Measurements from ENCODE around the gene CHST12.
"Not testable (repeated sequence)": the region's sequence is repeated elsewhere in the genome, so short reads cannot be mapped to it uniquely, and the experiment has no call there.

Gene CHST12

DNA sequence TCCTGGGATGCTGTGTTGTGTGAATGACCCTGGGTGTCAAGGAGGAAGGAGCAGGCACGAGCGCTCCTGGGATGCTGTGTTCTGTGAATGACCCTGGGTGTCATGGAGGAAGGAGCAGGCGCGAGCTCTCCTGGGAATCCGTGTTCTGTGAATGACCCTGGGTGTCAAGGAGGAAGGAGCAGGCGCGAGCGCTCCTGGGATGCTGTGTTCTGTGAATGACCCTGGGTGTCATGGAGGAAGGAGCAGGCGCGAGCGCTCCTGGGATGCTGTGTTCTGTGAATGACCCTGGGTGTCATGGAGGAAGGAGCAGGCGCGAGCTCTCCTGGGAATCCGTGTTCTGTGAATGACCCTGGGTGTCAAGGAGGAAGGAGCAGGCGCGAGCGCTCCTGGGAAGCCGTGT is 25.9 kb upstream of the CHST12 start:
- in situ Hi-C loops (cut with MboI; ENCODE audit: low sequenced_read_pairs), result not testable (repeated sequence)

- in situ Hi-C loops (cut with MboI; ENCODE audit: low sequenced_read_pairs), result not testable (repeated sequence)
Measured at GRCh38 chr7:2378125-2378524, 25.3 kb upstream of the CHST12 start.

DNA sequence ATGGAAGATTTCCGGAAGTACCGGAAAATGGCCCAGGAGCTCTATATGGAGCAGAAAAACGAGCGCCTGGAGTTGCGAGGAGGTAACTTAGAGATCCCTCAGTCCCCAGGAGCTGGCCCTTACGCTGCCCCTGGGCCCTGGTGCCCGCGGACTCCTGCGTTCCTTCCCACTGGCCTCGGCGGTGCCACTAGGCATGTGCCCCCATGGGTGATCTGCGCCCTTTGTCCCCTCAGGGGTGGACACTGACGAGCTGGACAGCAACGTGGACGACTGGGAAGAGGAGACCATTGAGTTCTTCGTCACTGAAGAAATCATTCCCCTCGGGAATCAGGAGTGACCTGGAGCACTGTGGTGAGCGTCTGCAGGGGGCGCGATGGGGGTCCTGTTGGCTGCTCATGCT is 24.2 kb upstream of the CHST12 start:
- in situ Hi-C loops (cut with MboI; ENCODE audit: low sequenced_read_pairs), result no loop called here

GRCh38 chr7:2379821-2380450 is 23.5 kb upstream of the CHST12 start:
- in situ Hi-C loops (cut with MboI; ENCODE audit: low sequenced_read_pairs), result no loop called here

DNA sequence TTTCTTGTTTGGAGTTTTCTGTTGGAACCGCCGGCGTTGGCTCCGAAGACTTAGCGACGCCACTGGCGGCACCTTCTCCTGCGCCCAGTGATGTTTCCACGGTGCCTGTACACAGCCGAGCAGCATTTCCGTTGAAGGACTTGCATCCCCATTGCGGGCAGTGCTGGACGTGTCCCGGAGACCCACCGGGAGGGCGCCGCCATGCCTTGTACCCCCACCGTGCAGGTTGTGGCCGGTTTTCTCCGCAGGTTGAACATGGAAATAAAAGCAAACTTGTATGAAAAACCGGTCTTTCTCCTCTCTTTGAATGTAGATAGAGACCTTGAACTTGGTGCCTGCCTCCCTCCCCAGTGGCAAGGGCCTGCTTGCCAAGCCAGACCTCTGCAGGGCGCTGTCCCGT is 22.9 kb upstream of the CHST12 start:
- in situ Hi-C loops (cut with MboI; ENCODE audit: low sequenced_read_pairs), result no loop called here

- in situ Hi-C loops (cut with MboI; ENCODE audit: low sequenced_read_pairs), result no loop called here
Measured at GRCh38 chr7:2381227-2381626, 22.2 kb upstream of the CHST12 start.

DNA sequence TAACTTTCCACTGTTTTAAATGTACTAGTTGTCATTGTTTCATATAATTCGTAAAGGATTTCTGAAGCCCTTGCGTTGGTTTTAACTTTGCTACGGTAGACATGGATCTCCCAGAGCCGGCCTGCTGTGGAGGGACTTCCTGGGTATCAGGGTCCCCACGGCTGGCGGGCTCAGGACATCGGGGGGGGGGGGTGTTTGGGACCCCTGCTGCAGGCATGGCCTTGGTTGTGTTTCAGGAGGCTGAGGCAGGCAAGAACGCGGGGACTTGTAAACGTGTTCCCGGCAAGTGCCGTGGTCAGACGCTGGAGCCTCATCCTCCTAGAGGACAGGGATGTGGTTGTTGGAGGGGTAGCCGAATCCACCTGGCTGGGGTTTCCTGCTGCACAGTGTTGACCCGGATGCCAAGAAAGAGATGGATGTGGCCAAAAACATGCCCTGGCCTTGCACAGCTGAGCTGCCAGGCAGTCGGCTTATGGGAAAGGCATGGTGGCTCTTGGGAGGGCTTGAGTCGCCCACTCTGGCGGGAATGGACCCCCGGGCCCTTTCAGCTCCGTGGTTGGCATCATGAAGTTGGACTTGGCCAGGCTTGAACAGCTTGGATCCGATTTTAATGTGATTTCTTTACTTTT is 21.4 kb upstream of the CHST12 start:
- in situ Hi-C loops (cut with MboI; ENCODE audit: low sequenced_read_pairs), result no loop called here

GRCh38 chr7:2383543-2384274 is 19.7 kb upstream of the CHST12 start:
- in situ Hi-C loops (cut with MboI; ENCODE audit: low sequenced_read_pairs), result no loop called here

DNA sequence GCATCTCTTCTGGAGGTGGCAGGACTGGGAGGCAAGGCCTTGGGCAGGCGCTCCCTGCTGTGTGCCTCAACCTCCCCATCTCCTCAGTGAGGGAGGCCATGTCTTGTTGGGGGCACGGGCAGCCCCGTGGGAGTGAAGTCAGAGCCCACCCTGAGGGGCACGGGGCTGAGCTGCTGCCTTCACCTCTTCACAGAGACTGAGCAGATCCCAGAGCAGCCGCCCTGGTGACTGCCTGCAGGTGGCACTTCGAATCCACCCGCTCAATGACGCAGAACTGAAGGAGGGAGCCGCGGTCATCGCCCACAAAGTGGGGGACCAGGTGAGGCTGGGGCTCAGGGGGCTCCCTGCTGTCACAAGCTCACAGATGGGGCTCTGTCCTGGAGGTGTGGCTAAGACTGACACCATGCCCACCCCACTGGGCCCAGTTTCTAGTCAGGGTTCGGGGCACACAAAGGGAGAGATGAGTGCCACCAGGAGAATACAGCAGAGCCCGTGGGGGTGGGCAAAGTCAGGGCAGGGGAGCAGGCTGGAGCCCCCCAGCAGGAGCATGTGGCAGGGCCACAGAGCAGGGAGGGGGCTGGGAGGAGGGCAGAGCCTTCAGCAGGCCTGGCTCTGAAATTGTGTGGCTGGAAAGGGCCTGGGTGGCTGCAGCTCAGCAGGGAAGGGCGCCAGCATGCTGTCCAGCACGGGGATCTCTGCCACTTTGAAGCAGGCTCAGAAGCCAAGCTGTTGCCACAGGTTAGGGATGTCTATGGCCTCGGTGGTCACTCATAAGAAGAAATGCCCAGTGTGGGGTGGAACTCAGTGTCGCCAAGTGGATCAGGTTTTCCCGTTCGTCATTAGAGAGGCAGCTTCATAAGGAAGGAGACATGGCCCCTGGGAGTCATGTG is 18.8 kb upstream of the CHST12 start:
- in situ Hi-C loops (cut with MboI; ENCODE audit: low sequenced_read_pairs), result no loop called here

DNA sequence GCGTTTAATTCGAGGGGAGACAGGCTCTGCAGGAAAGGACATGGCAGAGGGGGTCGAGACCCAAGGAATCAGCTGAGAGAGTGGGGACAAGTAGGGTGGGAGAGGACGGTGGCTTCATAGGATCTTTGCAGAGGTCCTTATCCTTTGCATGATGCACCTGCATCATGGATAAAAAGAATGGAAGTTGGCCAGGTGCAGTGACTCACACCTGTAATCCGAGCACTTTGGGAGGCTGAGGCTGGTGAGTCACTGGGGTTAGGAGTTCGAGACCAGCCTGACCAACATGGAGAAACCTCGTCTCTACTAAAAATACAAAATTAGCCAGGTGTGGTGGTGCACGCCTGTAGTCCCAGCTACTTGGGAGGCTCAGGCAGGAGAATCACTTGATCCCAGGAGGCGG is 17.3 kb upstream of the CHST12 start:
- in situ Hi-C loops (cut with MboI; ENCODE audit: low sequenced_read_pairs), result not testable (repeated sequence)

GRCh38 chr7:2386964-2387669 is 16.3 kb upstream of the CHST12 start:
- in situ Hi-C loops (cut with MboI; ENCODE audit: low sequenced_read_pairs), result no loop called here

GRCh38 chr7:2387897-2388636 is 15.3 kb upstream of the CHST12 start:
- in situ Hi-C loops (cut with MboI; ENCODE audit: low sequenced_read_pairs), result no loop called here

DNA sequence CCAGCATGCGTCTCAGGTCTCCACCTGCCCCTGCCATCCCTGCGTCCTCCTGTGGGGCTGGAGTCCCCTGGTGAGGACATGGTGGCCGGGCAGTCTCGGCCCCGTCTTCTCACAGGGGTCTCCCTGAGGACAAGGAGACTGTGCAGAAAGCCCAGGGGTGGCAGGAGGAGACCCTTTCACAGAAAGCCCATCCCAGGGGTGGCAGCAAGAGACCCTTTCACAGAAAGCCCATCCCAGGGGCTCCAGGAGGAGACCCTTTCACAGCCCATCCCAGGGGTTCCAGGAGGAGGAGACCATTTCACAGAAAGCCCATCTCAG is 14.8 kb upstream of the CHST12 start:
- in situ Hi-C loops (cut with MboI; ENCODE audit: low sequenced_read_pairs), result no loop called here

GRCh38 chr7:2390020-2390816 is 13.2 kb upstream of the CHST12 start:
- in situ Hi-C loops (cut with MboI; ENCODE audit: low sequenced_read_pairs), result not testable (repeated sequence)

DNA sequence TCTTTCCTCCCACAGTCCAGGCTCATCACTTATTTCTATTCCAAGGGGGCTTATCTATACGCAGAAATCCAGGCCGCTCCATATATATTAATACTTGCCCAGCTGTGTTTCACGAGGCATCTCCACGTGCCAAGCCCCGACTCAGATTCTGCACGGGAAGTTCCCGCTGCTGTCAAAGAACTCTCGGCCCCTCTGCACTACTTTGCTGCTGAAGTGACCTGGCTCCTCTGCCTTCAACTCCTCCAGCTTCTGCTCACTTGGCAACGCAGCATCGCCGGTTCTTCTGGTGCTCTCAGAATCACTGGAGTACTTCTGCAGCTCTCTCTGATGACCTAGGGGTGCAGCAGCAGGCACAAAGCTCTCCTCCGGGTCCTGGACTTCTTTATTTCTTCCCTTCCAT is 9.7 kb upstream of the CHST12 start:
- in situ Hi-C loops (cut with MboI; ENCODE audit: low sequenced_read_pairs), result no loop called here

DNA sequence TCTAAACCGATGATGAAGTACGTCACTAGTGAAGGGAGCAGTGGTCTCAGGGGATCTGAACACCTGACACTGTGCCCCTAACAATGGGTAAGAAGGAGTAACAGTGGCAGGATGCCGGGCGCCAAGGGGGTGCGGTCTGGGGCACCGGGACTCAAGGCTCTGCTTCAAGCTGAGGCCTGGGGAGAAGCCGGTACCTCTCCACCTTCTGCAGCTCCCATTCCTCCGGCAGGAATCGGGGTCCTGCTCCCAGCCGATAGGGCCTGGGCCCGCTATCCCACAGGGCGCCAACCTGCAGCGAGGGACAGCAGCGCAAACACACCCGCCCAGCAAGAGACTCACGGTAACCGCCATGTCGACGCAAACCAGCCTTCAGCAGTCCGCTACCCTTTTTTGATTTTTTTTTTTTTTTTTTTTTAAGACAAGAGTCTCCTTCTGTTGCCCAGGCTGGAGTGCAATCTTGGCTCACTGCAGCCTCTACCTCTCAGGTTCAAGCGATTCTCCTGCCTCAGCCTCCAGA is 8.8 kb upstream of the CHST12 start:
- in situ Hi-C loops (cut with MboI; ENCODE audit: low sequenced_read_pairs), result no loop called here

DNA sequence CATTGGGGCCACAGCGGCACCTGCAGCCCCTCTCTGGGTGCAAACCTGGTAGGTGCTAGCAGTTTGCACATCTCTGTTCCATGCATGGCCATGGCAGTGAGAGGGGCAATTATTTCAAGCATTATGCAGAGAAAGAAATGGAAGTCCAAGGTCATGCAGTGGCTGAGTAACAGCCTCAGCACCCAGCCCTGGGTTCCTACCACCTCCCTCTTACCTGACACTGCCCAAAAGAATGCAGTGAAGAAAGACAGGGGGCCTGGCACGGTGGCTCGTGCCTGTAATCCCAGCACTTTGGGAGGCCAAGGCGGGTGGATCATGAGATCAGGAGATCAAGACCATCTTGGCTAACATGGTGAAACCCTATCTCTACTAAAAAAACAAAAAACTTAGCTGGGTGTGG is 4.9 kb upstream of the CHST12 start:
- in situ Hi-C loops (cut with MboI; ENCODE audit: low sequenced_read_pairs), result no loop called here

DNA sequence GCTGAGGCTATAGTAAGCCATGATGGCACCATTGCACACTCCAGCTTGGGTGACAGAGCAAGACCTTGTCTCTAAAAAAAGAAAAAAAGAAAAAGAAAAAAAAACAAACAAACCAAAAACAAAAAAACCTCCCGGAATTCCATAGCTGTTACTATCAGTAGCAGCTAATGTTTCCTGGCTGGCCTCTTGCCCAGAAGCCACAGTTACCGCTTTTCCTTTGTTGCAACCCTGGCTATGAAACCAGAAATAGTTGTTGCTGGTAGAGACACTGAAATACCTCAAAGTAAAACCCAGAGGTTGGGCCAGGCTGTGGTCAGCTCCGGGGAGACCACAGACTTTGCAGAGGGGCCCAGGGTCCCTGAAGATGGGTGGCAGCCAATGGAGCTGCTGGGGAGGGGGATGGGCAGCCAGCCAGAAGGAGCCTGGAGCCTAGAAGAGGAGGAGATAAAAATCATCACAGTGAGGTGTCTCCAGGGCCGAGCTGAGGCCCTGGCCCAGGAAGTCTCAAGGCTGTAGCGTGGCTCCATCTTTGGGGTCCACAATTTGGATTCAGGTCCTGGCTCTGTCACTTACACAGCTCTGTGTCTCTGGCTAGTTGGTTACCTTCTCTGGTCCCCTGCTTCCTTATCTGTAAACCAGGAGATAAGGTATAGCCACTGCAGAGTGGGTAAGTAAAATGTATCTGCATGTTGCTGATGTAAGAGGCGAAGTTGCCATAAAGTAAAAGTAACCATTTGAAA is 3.4 kb upstream of the CHST12 start:
- in situ Hi-C loops (cut with MboI; ENCODE audit: low sequenced_read_pairs), result no loop called here

GRCh38 chr7:2402687-2403013 is 761 bp upstream of the CHST12 start:
- in situ Hi-C loops (cut with MboI; ENCODE audit: low sequenced_read_pairs), result no loop called here

Data from HL-60/S4 treated with retinoic acid at 250 ng/mL for 4 days and 3 days (cell line).